ENCODE data around the gene SLC24A4.

SLC24A4 gene

DNA sequence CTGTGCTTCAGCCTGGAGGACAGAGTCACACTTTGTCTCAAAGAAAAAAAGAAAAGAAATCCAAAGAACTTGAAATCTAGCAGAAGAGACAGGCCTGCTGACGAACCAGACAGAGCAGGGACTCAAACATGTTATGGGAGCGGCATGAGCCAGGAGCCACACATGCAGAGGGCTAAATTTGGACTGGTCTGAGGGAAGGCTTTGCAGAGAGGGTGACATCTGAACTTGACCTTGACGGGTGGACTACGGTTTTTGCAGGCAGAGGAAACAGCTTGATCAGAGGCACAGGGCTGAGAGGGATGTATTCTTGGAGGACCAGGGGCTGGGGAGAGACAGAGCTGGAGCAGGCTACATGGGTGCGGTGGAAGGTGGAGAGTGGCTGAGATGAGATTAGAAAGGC is 20.5 kb upstream of the SLC24A4 start:
- H3K27me3 ChIP-seq (ENCODE audit: insufficient read depth, poor library complexity, severe bottlenecking): peaks cover 2% of the 10 kb centered on the region
- H3K27ac ChIP-seq (replicated peaks): no peak overlapping the region
- no peak for TF ChIP-seq SPI1 (IDR thresholded peaks at IDR 0.05; ENCODE audit: borderline replicate concordance, low read depth)
- no peak for TF ChIP-seq CTCF (IDR thresholded peaks at IDR 0.05; ENCODE audit: insufficient read depth, low read length)
- TF ChIP-seq GABPA (IDR thresholded peaks at IDR 0.05; ENCODE audit: low read depth): no peak
- TF ChIP-seq, protein P1, sequence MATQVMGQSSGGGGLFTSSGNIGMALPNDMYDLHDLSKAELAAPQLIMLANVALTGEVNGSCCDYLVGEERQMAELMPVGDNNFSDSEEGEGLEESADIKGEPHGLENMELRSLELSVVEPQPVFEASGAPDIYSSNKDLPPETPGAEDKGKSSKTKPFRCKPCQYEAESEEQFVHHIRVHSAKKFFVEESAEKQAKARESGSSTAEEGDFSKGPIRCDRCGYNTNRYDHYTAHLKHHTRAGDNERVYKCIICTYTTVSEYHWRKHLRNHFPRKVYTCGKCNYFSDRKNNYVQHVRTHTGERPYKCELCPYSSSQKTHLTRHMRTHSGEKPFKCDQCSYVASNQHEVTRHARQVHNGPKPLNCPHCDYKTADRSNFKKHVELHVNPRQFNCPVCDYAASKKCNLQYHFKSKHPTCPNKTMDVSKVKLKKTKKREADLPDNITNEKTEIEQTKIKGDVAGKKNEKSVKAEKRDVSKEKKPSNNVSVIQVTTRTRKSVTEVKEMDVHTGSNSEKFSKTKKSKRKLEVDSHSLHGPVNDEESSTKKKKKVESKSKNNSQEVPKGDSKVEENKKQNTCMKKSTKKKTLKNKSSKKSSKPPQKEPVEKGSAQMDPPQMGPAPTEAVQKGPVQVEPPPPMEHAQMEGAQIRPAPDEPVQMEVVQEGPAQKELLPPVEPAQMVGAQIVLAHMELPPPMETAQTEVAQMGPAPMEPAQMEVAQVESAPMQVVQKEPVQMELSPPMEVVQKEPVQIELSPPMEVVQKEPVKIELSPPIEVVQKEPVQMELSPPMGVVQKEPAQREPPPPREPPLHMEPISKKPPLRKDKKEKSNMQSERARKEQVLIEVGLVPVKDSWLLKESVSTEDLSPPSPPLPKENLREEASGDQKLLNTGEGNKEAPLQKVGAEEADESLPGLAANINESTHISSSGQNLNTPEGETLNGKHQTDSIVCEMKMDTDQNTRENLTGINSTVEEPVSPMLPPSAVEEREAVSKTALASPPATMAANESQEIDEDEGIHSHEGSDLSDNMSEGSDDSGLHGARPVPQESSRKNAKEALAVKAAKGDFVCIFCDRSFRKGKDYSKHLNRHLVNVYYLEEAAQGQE (IDR thresholded peaks at IDR 0.05; ENCODE audit: insufficient replicate concordance, low read depth): no peak
- TF ChIP-seq POLR2AphosphoS5 (IDR thresholded peaks at IDR 0.05; ENCODE audit: low read depth): no peak
- DNase-seq (ENCODE audit: low read depth in 1 of 2, low spot score in 1 of 2): no peak
- H3K4me3 ChIP-seq (replicated peaks; ENCODE audit: insufficient read depth, low read length): no peak overlapping the region

GRCh38 chr14:92308716-92309115 is 14.2 kb upstream of the SLC24A4 start:
- H3K27me3 ChIP-seq (ENCODE audit: insufficient read depth, poor library complexity, severe bottlenecking): no peaks in the 10 kb centered on the region
- DNase-seq (ENCODE audit: low read depth in 1 of 2, low spot score in 1 of 2): no peak
- no peak overlapping the region for H3K27ac ChIP-seq (replicated peaks)
- H3K4me3 ChIP-seq (replicated peaks; ENCODE audit: insufficient read depth, low read length): no peak overlapping the region
- no peak for TF ChIP-seq CTCF (IDR thresholded peaks at IDR 0.05; ENCODE audit: insufficient read depth, low read length)
- no peak for TF ChIP-seq GABPA (IDR thresholded peaks at IDR 0.05; ENCODE audit: low read depth)
- TF ChIP-seq POLR2AphosphoS5 (IDR thresholded peaks at IDR 0.05; ENCODE audit: low read depth): no peak
- no peak for TF ChIP-seq SPI1 (IDR thresholded peaks at IDR 0.05; ENCODE audit: borderline replicate concordance, low read depth)
- TF ChIP-seq, protein P1 (IDR thresholded peaks at IDR 0.05; ENCODE audit: insufficient replicate concordance, low read depth): no peak

GRCh38 chr14:92309968-92310530 is 12.9 kb upstream of the SLC24A4 start:
- no peak for TF ChIP-seq GABPA (IDR thresholded peaks at IDR 0.05; ENCODE audit: low read depth)
- TF ChIP-seq CTCF (IDR thresholded peaks at IDR 0.05; ENCODE audit: insufficient read depth, low read length): no peak
- no peak for DNase-seq (ENCODE audit: low read depth in 1 of 2, low spot score in 1 of 2)
- no peak overlapping the region for H3K4me3 ChIP-seq (replicated peaks; ENCODE audit: insufficient read depth, low read length)
- no peak overlapping the region for H3K27ac ChIP-seq (replicated peaks)
- no peaks in the 10 kb centered on the region for H3K27me3 ChIP-seq (ENCODE audit: insufficient read depth, poor library complexity, severe bottlenecking)

GRCh38 chr14:92310776-92311375 is 12.1 kb upstream of the SLC24A4 start:
- H3K27me3 ChIP-seq (ENCODE audit: insufficient read depth, poor library complexity, severe bottlenecking): no peaks in the 10 kb centered on the region
- H3K4me3 ChIP-seq (replicated peaks; ENCODE audit: insufficient read depth, low read length): no peak overlapping the region
- DNase-seq (ENCODE audit: low read depth in 1 of 2, low spot score in 1 of 2): no peak
- no peak for TF ChIP-seq POLR2AphosphoS5 (IDR thresholded peaks at IDR 0.05; ENCODE audit: low read depth)
- no peak for TF ChIP-seq CTCF (IDR thresholded peaks at IDR 0.05; ENCODE audit: insufficient read depth, low read length)
- TF ChIP-seq GABPA (IDR thresholded peaks at IDR 0.05; ENCODE audit: low read depth): no peak
- no peak for TF ChIP-seq SPI1 (IDR thresholded peaks at IDR 0.05; ENCODE audit: borderline replicate concordance, low read depth)
- TF ChIP-seq, protein P1 (IDR thresholded peaks at IDR 0.05; ENCODE audit: insufficient replicate concordance, low read depth): no peak
- no peak overlapping the region for H3K27ac ChIP-seq (replicated peaks)
